ENCODE measurements around the gene PRELP. TPM values are rescaled to one million over a fixed set of nuclear protein-coding genes. Genes with fewer than 3 reads are reported as not detected.

PRELP gene
- total and polyA plus RNA-seq, 5 donors: 43.9 to 109 (median 61.9) TPM

DNA sequence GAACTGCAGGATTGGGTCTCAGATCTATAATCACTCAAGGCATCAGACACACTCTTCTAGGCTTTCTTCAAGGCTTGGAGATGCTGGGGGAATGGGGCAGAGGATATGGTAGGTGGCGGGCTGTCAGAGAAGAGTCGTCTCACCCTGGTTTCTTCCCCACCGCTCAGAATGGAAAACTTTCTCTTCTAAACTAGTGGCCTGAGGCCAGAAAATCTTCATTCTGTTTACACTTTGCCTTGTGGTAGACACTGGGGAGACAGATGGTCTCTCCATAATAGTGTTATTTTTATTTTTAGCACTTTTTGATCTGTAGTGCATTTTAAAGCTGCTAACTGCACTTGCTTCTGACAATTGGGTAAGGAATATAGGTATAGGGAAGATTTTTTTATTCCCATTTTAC, 2.6 kb downstream of the PRELP start:
- Histone ChIP-seq H3K4me3 (ENCODE audit: low read length) (peak overlapping the region; percentile 86), H3K9me3 (ENCODE audit: control insufficient read depth, low read length) (no peaks in the 10 kb centered on the region), H3K4me1 (ENCODE audit: control insufficient read depth, insufficient read depth, low read length) (peaks cover 2% of the 10 kb centered on the region), H3K27ac (ENCODE audit: low read length) (no peak overlapping the region), H3K27me3 (ENCODE audit: control insufficient read depth, insufficient read depth) (no peaks in the 10 kb centered on the region)
- intact Hi-C loops (cut with DNase I): loop anchor here in 1 of 4 donors (5.0 kb wide), 1 partner anchor 126 kb away; the partner anchor contains the start of gene FMOD
- WGBS: 69% methylated on average over 3 of the region's 3 CpGs
- DNase-seq: no peak
- no peak for ATAC-seq

DNA sequence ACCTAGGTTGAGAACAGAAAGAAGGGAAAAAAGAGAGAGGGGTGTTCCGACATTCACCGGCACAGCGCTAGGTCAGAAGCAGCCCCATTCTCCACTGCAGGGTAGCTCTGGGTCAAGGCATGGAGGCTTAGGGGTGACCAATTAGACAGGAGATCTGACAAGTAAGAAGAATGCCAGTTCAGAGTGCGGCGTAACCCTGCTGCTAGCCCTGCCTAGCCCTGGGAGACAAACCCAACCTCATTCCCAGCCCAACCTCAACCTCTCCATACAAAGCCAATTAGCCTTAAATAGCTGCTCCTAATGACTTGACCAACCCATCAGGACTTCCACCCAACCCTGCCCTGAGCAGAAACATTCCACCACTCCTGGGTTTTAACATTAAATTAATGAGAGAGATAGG, 3.4 kb downstream of the PRELP start:
- DNase-seq (peak in 1 of 3 donors; percentile 13), ATAC-seq (no peak)
- H3K27me3 ChIP-seq (ENCODE audit: control insufficient read depth, insufficient read depth): no peaks in the 10 kb centered on the region
- H3K9me3 ChIP-seq (ENCODE audit: control insufficient read depth, low read length): no peaks in the 10 kb centered on the region
- WGBS: 79% methylated on average over 5 of the region's 5 CpGs
- peak overlapping the region; percentile 79 for H3K27ac ChIP-seq (ENCODE audit: low read length)
- intact Hi-C loops (cut with DNase I): loop anchor here in 1 of 4 donors (5.0 kb wide), 1 partner anchor 127 kb away; the partner anchor contains the start of gene FMOD
- peaks cover 2% of the 10 kb centered on the region for H3K4me1 ChIP-seq (ENCODE audit: control insufficient read depth, insufficient read depth, low read length)
- peak overlapping the region; percentile 86 for H3K4me3 ChIP-seq (ENCODE audit: low read length)

DNA sequence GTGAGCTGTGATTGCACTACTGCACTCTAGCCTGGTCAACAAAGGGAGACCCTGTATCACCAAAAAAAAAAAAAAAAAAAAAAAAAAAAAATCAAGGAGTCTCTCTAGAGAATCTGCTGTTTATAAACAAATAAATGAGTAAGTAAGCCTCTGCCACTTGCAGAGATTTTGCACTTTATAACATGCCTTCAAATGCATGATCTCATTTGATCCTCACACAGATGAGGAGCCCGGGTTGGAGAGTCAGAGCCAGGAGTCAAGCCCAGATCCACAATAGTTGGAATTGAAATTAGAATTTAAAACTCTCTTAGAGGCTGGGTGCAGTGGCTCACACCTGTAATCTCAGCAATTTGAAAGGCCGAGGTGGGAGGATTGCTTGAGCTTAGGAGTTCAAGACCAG, 4.0 kb downstream of the PRELP start:
- WGBS: 73% methylated on average over 2 of the region's 2 CpGs
- peak overlapping the region; percentile 79 for H3K27ac ChIP-seq (ENCODE audit: low read length)
- H3K9me3 ChIP-seq (ENCODE audit: control insufficient read depth, low read length): no peaks in the 10 kb centered on the region
- ATAC-seq (no peak), DNase-seq (peak in 1 of 3 donors; percentile 3)
- no peaks in the 10 kb centered on the region for H3K27me3 ChIP-seq (ENCODE audit: control insufficient read depth, insufficient read depth)
- intact Hi-C loops (cut with DNase I): loop anchor here in 3 of 4 donors (2.0 to 10.0 kb wide), 4 partner anchors 127 to 215 kb away; partner anchors contain the start of gene FMOD (in 1 of the 3)
- peak overlapping the region; percentile 12 for H3K4me3 ChIP-seq (ENCODE audit: low read length)
- peaks cover 2% of the 10 kb centered on the region for H3K4me1 ChIP-seq (ENCODE audit: control insufficient read depth, insufficient read depth, low read length)

GRCh38 chr1:203480084-203480483, 4.5 kb downstream of the PRELP start:
- Histone ChIP-seq H3K27ac (ENCODE audit: low read length) (peak overlapping the region; percentile 14), H3K4me1 (ENCODE audit: control insufficient read depth, insufficient read depth, low read length) (peaks cover 2% of the 10 kb centered on the region), H3K4me3 (ENCODE audit: low read length) (peak overlapping the region; percentile 12), H3K9me3 (ENCODE audit: control insufficient read depth, low read length) (no peaks in the 10 kb centered on the region), H3K27me3 (ENCODE audit: control insufficient read depth, insufficient read depth) (no peaks in the 10 kb centered on the region)
- WGBS: 54% methylated on average over 2 of the region's 2 CpGs
- DNase-seq (peak in 1 of 3 donors; percentile 4), ATAC-seq (peak; percentile 25 to 38)
- intact Hi-C loops (cut with DNase I): loop anchor here in 3 of 4 donors (2.0 to 10.0 kb wide), 3 partner anchors 133 to 215 kb away; no protein-coding TSS in a partner anchor

- peaks cover 2% of the 10 kb centered on the region for H3K4me1 ChIP-seq (ENCODE audit: control insufficient read depth, insufficient read depth, low read length)
- intact Hi-C loops (cut with DNase I): loop anchor here in 3 of 4 donors (2.0 to 10.0 kb wide), 3 partner anchors 134 to 216 kb away; no protein-coding TSS in a partner anchor
- H3K27me3 ChIP-seq (ENCODE audit: control insufficient read depth, insufficient read depth): no peaks in the 10 kb centered on the region
- H3K4me3 ChIP-seq (ENCODE audit: low read length): peak overlapping the region; percentile 12
- ATAC-seq: peak; percentile 67 to 85
- H3K9me3 ChIP-seq (ENCODE audit: control insufficient read depth, low read length): no peaks in the 10 kb centered on the region
- H3K27ac ChIP-seq (ENCODE audit: low read length): peak overlapping the region; percentile 14
- peak; percentile 58 to 84 (median 82) for DNase-seq
- 22% methylated on average over 6 of the region's 6 CpGs for WGBS
These were observed 5.0 kb downstream of the PRELP start for GRCh38 chr1:203480525-203481084.

DNA sequence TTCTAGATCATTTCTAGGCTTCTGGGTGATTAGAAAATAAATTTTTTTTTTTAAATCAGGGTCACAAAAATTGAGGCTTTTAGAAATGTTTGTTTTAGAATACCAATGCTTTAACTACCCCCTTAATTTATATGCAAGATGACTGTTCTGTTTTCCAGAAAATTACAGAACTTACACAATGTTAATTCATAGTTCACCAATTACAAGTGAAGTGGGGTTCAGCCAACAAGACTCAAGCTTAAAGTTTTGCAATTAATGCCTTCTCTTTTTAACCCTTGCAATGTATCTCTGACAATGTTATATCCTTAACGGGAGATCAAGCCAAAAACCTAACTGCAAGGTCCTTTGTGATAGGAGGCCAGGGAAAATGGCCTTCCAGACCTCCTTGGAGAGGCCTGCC, 5.6 kb downstream of the PRELP start:
- 58% methylated on average over 1 of the region's 1 CpG for WGBS
- Histone ChIP-seq H3K27me3 (ENCODE audit: control insufficient read depth, insufficient read depth) (no peaks in the 10 kb centered on the region), H3K9me3 (ENCODE audit: control insufficient read depth, low read length) (no peaks in the 10 kb centered on the region), H3K4me1 (ENCODE audit: control insufficient read depth, insufficient read depth, low read length) (peaks cover 2% of the 10 kb centered on the region), H3K27ac (ENCODE audit: low read length) (no peak overlapping the region), H3K4me3 (ENCODE audit: low read length) (peak overlapping the region; percentile 12)
- intact Hi-C loops (cut with DNase I): loop anchor here in 3 of 4 donors (2.0 to 10.0 kb wide), 3 partner anchors 134 to 216 kb away; no protein-coding TSS in a partner anchor
- no peak for DNase-seq
- no peak for ATAC-seq

- 77% methylated on average over 28 of the region's 28 CpGs for WGBS
- ATAC-seq (no peak), DNase-seq (peak in 2 of 3 donors; percentile 57 to 70)
- Histone ChIP-seq H3K4me3 (ENCODE audit: low read length) (no peak overlapping the region), H3K27ac (ENCODE audit: low read length) (peak overlapping the region; percentile 66), H3K4me1 (ENCODE audit: control insufficient read depth, insufficient read depth, low read length) (no peaks in the 10 kb centered on the region), H3K9me3 (ENCODE audit: control insufficient read depth, low read length) (no peaks in the 10 kb centered on the region), H3K27me3 (ENCODE audit: control insufficient read depth, insufficient read depth) (no peaks in the 10 kb centered on the region)
- intact Hi-C loops (cut with DNase I): loop anchor here (2.0 to 10.0 kb wide), 6 partner anchors 119 to 222 kb away; no protein-coding TSS in a partner anchor
These were observed 11.2 kb downstream of the PRELP start for GRCh38 chr1:203486618-203487370.

- WGBS: 84% methylated on average over 7 of the region's 7 CpGs
- Histone ChIP-seq H3K27me3 (ENCODE audit: control insufficient read depth, insufficient read depth) (no peaks in the 10 kb centered on the region), H3K9me3 (ENCODE audit: control insufficient read depth, low read length) (no peaks in the 10 kb centered on the region), H3K4me1 (ENCODE audit: control insufficient read depth, insufficient read depth, low read length) (no peaks in the 10 kb centered on the region), H3K27ac (ENCODE audit: low read length) (no peak overlapping the region), H3K4me3 (ENCODE audit: low read length) (no peak overlapping the region)
- DNase-seq (peak in 1 of 3 donors; percentile 69), ATAC-seq (no peak)
- intact Hi-C loops (cut with DNase I): loop anchor here (5.0 to 10.0 kb wide), 5 partner anchors 121 to 224 kb away; no protein-coding TSS in a partner anchor
These were observed 12.9 kb downstream of the PRELP start for GRCh38 chr1:203488539-203488938.

GRCh38 chr1:203490607-203491006, 15.0 kb downstream of the PRELP start:
- H3K4me1 ChIP-seq (ENCODE audit: control insufficient read depth, insufficient read depth, low read length): no peaks in the 10 kb centered on the region
- H3K27ac ChIP-seq (ENCODE audit: low read length): no peak overlapping the region
- 96% methylated on average over 9 of the region's 9 CpGs for WGBS
- no peaks in the 10 kb centered on the region for H3K9me3 ChIP-seq (ENCODE audit: control insufficient read depth, low read length)
- H3K27me3 ChIP-seq (ENCODE audit: control insufficient read depth, insufficient read depth): no peaks in the 10 kb centered on the region
- H3K4me3 ChIP-seq (ENCODE audit: low read length): no peak overlapping the region
- DNase-seq (no peak), ATAC-seq (no peak)
- intact Hi-C loops (cut with DNase I): loop anchor here in 1 of 4 donors (5.0 kb wide), 1 partner anchor 128 kb away; no protein-coding TSS in a partner anchor

DNA sequence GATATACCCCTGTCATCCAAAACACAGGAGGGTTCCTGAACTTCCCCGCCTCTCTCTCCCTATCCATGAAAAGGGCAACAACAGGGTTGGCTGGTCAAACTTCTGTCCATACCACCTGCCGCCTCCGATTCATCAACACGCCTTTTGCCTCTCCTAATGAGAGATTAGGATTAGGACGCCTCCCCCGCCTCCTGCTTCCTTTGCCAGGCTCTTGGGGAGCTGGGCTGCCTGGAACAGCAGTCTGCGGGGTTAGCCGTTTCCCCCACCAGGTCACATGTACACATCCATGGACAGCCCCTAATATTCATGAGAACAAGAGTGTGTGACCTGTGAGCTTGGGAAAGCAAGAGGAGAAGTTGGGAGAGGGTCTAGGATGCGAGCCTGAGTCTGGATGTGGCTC, 16.1 kb downstream of the PRELP start:
- Histone ChIP-seq H3K4me3 (ENCODE audit: low read length) (no peak overlapping the region), H3K4me1 (ENCODE audit: control insufficient read depth, insufficient read depth, low read length) (no peaks in the 10 kb centered on the region), H3K27ac (ENCODE audit: low read length) (no peak overlapping the region), H3K27me3 (ENCODE audit: control insufficient read depth, insufficient read depth) (no peaks in the 10 kb centered on the region), H3K9me3 (ENCODE audit: control insufficient read depth, low read length) (no peaks in the 10 kb centered on the region)
- no peak for ATAC-seq
- no peak for DNase-seq
- 53% methylated on average over 9 of the region's 9 CpGs for WGBS
- intact Hi-C loops (cut with DNase I): loop anchor here in 1 of 4 donors (5.0 kb wide), 1 partner anchor 129 kb away; no protein-coding TSS in a partner anchor

All from right cardiac atrium (tissue), 5 donors.